Panc1 (cell line): ENCODE measurements around the gene SOD1.

Experiments used
- CTCF ChIP-seq: fragments of 450-650 bp; IDR thresholded peaks from 2 replicates; pipeline ENCODE4 v1.5.1; 2017; ENCODE audit warnings: mild to moderate bottlenecking
- REST ChIP-seq, 2 experiments: IDR thresholded peaks; 2 replicates each; pipeline ENCODE4 v1.6.1; 2011 to 2012; ENCODE audit warnings: low read depth in 2 of 2, control low read depth in 1 of 2, low read length in 1 of 2, mild to moderate bottlenecking in 1 of 2, moderate library complexity in 1 of 2; ENCODE audit not compliant: insufficient read depth in 1 of 2

- no peak for TF ChIP-seq REST (IDR thresholded peaks at IDR 0.05; ENCODE audit: insufficient read depth in 1 of 2, low read depth in 2 of 2, low read length in 1 of 2)
- no peak for TF ChIP-seq CTCF
Measured at GRCh38 chr21:31614705-31615104, 44.8 kb upstream of the SOD1 start.
